Fibroblast of lung (primary cell): ENCODE data around the gene OR10P1. TPM values are rescaled to one million over a fixed set of nuclear protein-coding genes. Genes with fewer than 3 reads are reported as not detected.

Experiments used
- DNase-seq, 2 donors: peaks; one replicate each; pipeline versions ENCODE4 v3.0.0 to v3.0.0-alpha.2; 2010; ENCODE audit warnings: low read depth in 2 of 2
- H2AFZ ChIP-seq: 2 replicates; pipeline ENCODE4 v1.5.1; 2012; ENCODE audit warnings: low read length, control low read depth, inconsistent platforms
- H3K27ac ChIP-seq: 2 replicates; pipeline ENCODE4 v1.5.1; 2011; ENCODE audit warnings: low read length, control low read depth; ENCODE audit not compliant: insufficient read depth
- H3K27me3 ChIP-seq: 2 replicates; pipeline ENCODE4 v1.5.1; 2011; ENCODE audit warnings: mild to moderate bottlenecking, low read length; ENCODE audit not compliant: control insufficient read depth, insufficient read depth
- H3K36me3 ChIP-seq: 2 replicates; pipeline ENCODE4 v1.5.1; 2011; ENCODE audit warnings: low read length; ENCODE audit not compliant: control insufficient read depth, insufficient read depth
- H3K4me1 ChIP-seq: 2 replicates; pipeline ENCODE4 v1.5.1; 2011; ENCODE audit warnings: low read length; ENCODE audit not compliant: control insufficient read depth, insufficient read depth; ENCODE audit errors: extremely low read depth
- H3K4me2 ChIP-seq: 2 replicates; pipeline ENCODE4 v1.5.1; 2011; ENCODE audit warnings: low read length, control low read depth; ENCODE audit not compliant: insufficient read depth; ENCODE audit errors: extremely low read depth
- H3K4me3 ChIP-seq, 4 experiments: fragments of 200-600 bp in 1 of 4; sonication (generic) in 1 of 4; replicated peaks in 1 of 4; 2 replicates each; pipeline ENCODE4 v1.5.1; 2011 to 2016; ENCODE audit warnings: low read length in 4 of 4, low read depth in 3 of 4, mild to moderate bottlenecking in 3 of 4, control low read depth in 2 of 4, inconsistent platforms in 1 of 4, mixed read lengths in 1 of 4; ENCODE audit not compliant: insufficient read depth in 1 of 4; ENCODE audit errors: control extremely low read depth in 1 of 4
- H3K79me2 ChIP-seq: 2 replicates; pipeline ENCODE4 v1.5.1; 2012; ENCODE audit warnings: mild to moderate bottlenecking, low read length, inconsistent platforms; ENCODE audit not compliant: control insufficient read depth, insufficient read depth
- H3K9ac ChIP-seq: 2 replicates; pipeline ENCODE4 v1.5.1; 2011; ENCODE audit warnings: mild to moderate bottlenecking, low read length, control low read depth; ENCODE audit not compliant: insufficient read depth
- H3K9me3 ChIP-seq: 2 replicates; pipeline ENCODE4 v1.5.1; 2012; ENCODE audit warnings: low read depth, low read length; ENCODE audit not compliant: control insufficient read depth, insufficient read depth
- H4K20me1 ChIP-seq: 2 replicates; pipeline ENCODE4 v1.5.1; 2011; ENCODE audit warnings: low read length; ENCODE audit not compliant: control insufficient read depth, insufficient read depth; ENCODE audit errors: extremely low read depth
- EZH2 ChIP-seq: IDR thresholded peaks from 2 replicates; pipeline ENCODE4 v1.5.1; 2012; ENCODE audit warnings: low read length, control low read depth, mild to moderate bottlenecking; ENCODE audit errors: missing control alignments
- polyA plus RNA-seq, 2 donors: library from polyadenylated mRNA; depleted of rRNA in 1 of 2; stranded (reverse) in 1 of 2; unstranded in 1 of 2; fragments of >200 nt; gene quantifications; 2 replicates each; pipeline ENCODE4 v1.2.1, GENCODE V29; 2011 to 2012; ENCODE audit warnings: missing spikeins in 1 of 2
- total RNA-seq: library from RNA; depleted of rRNA; stranded (reverse); fragments of >200 nt; gene quantifications from 2 replicates; pipeline ENCODE4 v1.2.1, GENCODE V29; 2014
- TF ChIP-seq, protein P1 (sequence below), 2 donors: IDR thresholded peaks in 1 of 2; conservative IDR thresholded peaks in 1 of 2; 1 replicate in 1 of 2; 2 replicates in 1 of 2; pipeline ENCODE4 v1.5.1; 2011 to 2012; ENCODE audit warnings: low read length in 2 of 2, control low read depth in 1 of 2, inconsistent platforms in 1 of 2, low read depth in 1 of 2, mild to moderate bottlenecking in 1 of 2

Gene OR10P1
- total and polyA plus RNA-seq, 2 donors (not counting 1 experiment from before 2014, with no cell fraction given): not detected

GRCh38 chr12:55666508-55666907 lies 29.8 kb downstream of the OR10P1 start:
- Histone ChIP-seq H3K9ac (no peak overlapping the region), H3K9me3 (no peaks in the 10 kb centered on the region), H3K4me3 (no peak overlapping the region), H3K27me3 (peaks cover 4% of the 10 kb centered on the region), H4K20me1 (no peaks in the 10 kb centered on the region), H3K36me3 (no peaks in the 10 kb centered on the region), H3K79me2 (no peaks in the 10 kb centered on the region), H3K4me2 (no peak overlapping the region), H3K27ac (no peak overlapping the region), H2AFZ (no peak overlapping the region), H3K4me1 (no peaks in the 10 kb centered on the region)
- no peak for DNase-seq
- TF ChIP-seq, protein P1, sequence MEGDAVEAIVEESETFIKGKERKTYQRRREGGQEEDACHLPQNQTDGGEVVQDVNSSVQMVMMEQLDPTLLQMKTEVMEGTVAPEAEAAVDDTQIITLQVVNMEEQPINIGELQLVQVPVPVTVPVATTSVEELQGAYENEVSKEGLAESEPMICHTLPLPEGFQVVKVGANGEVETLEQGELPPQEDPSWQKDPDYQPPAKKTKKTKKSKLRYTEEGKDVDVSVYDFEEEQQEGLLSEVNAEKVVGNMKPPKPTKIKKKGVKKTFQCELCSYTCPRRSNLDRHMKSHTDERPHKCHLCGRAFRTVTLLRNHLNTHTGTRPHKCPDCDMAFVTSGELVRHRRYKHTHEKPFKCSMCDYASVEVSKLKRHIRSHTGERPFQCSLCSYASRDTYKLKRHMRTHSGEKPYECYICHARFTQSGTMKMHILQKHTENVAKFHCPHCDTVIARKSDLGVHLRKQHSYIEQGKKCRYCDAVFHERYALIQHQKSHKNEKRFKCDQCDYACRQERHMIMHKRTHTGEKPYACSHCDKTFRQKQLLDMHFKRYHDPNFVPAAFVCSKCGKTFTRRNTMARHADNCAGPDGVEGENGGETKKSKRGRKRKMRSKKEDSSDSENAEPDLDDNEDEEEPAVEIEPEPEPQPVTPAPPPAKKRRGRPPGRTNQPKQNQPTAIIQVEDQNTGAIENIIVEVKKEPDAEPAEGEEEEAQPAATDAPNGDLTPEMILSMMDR (conservative IDR thresholded peaks at IDR 0.05 in 1 of 2, IDR thresholded peaks at IDR 0.05 in 1 of 2; ENCODE audit: low read depth in 1 of 2, low read length in 2 of 2): no peak
- no peak for TF ChIP-seq EZH2

GRCh38 chr12:55670276-55670675 lies 33.6 kb downstream of the OR10P1 start:
- no peak overlapping the region for H3K27ac ChIP-seq

GRCh38 chr12:55671746-55672145 lies 35.1 kb downstream of the OR10P1 start:
- TF ChIP-seq, protein P1 (conservative IDR thresholded peaks at IDR 0.05 in 1 of 2, IDR thresholded peaks at IDR 0.05 in 1 of 2; ENCODE audit: low read depth in 1 of 2, low read length in 2 of 2): no peak
- Histone ChIP-seq H3K27me3 (no peaks in the 10 kb centered on the region), H3K9me3 (no peaks in the 10 kb centered on the region), H3K4me1 (no peaks in the 10 kb centered on the region), H3K4me2 (no peak overlapping the region), H3K4me3 (no peak overlapping the region), H3K36me3 (no peaks in the 10 kb centered on the region), H2AFZ (no peak overlapping the region), H3K27ac (no peak overlapping the region), H4K20me1 (no peaks in the 10 kb centered on the region), H3K79me2 (no peaks in the 10 kb centered on the region), H3K9ac (no peak overlapping the region)
- DNase-seq: no peak

More at GRCh38 chr12:55670276-55670675, 33.6 kb downstream of the OR10P1 start:
- DNase-seq: no peak
- H3K9me3 ChIP-seq: no peaks in the 10 kb centered on the region
- H3K4me1 ChIP-seq: no peaks in the 10 kb centered on the region
- no peaks in the 10 kb centered on the region for H3K79me2 ChIP-seq
- no peak overlapping the region for H3K9ac ChIP-seq
- no peaks in the 10 kb centered on the region for H4K20me1 ChIP-seq
- no peak overlapping the region for H3K4me3 ChIP-seq
- TF ChIP-seq, protein P1 (conservative IDR thresholded peaks at IDR 0.05 in 1 of 2, IDR thresholded peaks at IDR 0.05 in 1 of 2; ENCODE audit: low read depth in 1 of 2, low read length in 2 of 2): no peak
- H3K4me2 ChIP-seq: no peak overlapping the region
- H3K36me3 ChIP-seq: no peaks in the 10 kb centered on the region
- no peaks in the 10 kb centered on the region for H3K27me3 ChIP-seq
- H2AFZ ChIP-seq: no peak overlapping the region
